Muscle of leg (tissue), 11 donors: ENCODE results near the gene CHKB. TPM values are rescaled to one million over a fixed set of nuclear protein-coding genes. Genes with fewer than 3 reads are reported as not detected.

Experiments used
- DNase-seq: peaks from one replicate; pipeline ENCODE4 v3.0.0; 2013
- H3K27ac ChIP-seq: one replicate; pipeline ENCODE4 v1.5.1; 2013; ENCODE audit warnings: mild to moderate bottlenecking, low read length, control low read depth
- H3K27me3 ChIP-seq: one replicate; pipeline ENCODE4 v1.6.1; 2013; ENCODE audit warnings: low read length; ENCODE audit not compliant: control insufficient read depth, insufficient read depth
- H3K36me3 ChIP-seq: one replicate; pipeline ENCODE4 v1.6.1; 2013; ENCODE audit warnings: low read length; ENCODE audit not compliant: control insufficient read depth, insufficient read depth
- H3K4me1 ChIP-seq: one replicate; pipeline ENCODE4 v1.6.1; 2013; ENCODE audit warnings: low read length; ENCODE audit not compliant: control insufficient read depth, insufficient read depth
- H3K4me3 ChIP-seq: one replicate; pipeline ENCODE4 v1.5.1; 2013; ENCODE audit warnings: low read length, control low read depth
- H3K9me3 ChIP-seq: replicated peaks from 2 replicates; pipeline ENCODE4 v1.6.1; 2013; ENCODE audit warnings: low read depth, low read length; ENCODE audit not compliant: control insufficient read depth
- WGBS: methylation state at CpG from one replicate; pipeline ENCODE4 v1.1.5; 2013; ENCODE audit warnings: missing lambda C conversion rate; ENCODE audit not compliant: insufficient coverage; 5-methylcytosine and 5-hydroxymethylcytosine counted together
- polyA plus RNA-seq, 8 donors: library from polyadenylated mRNA; unstranded; fragments of 120-200 nt; gene quantifications; one replicate each; pipeline versions ENCODE4 v1.2.1 to v1.2.3, GENCODE V29; 2013; ENCODE audit warnings: inconsistent platforms in 1 of 8, low replicate concordance in 1 of 8; ENCODE audit not compliant: insufficient read length in 8 of 8, insufficient read depth in 1 of 8
- total RNA-seq: library from RNA; stranded (reverse); fragments of 120-200 nt; gene quantifications from one replicate; pipeline ENCODE4 v1.2.4, GENCODE V29; 2013

CHKB gene
- total and polyA plus RNA-seq, 9 donors: 38.6 to 61.7 (median 47.5) TPM

GRCh38 chr22:50563413-50564160 is 19.1 kb downstream of the CHKB start:
- no peaks in the 10 kb centered on the region for H3K9me3 ChIP-seq
- no peak for DNase-seq
- peaks cover 2% of the 10 kb centered on the region for H3K36me3 ChIP-seq
- no peak overlapping the region for H3K27ac ChIP-seq
- peaks cover 10% of the 10 kb centered on the region for H3K4me1 ChIP-seq
- H3K4me3 ChIP-seq: peak overlapping the region; percentile 58
- WGBS: 18% methylated on average over 11 of the region's 17 CpGs
- peaks cover 14% of the 10 kb centered on the region for H3K27me3 ChIP-seq

- WGBS: under 1% methylated on average over 46 of the region's 61 CpGs
- no peaks in the 10 kb centered on the region for H3K36me3 ChIP-seq
- H3K4me3 ChIP-seq: peak within 1 kb of the TSS; percentile 58
- H3K4me1 ChIP-seq: peaks cover 10% of the 10 kb centered on the region
- H3K27me3 ChIP-seq: peaks cover 14% of the 10 kb centered on the region
- no peaks in the 10 kb centered on the region for H3K9me3 ChIP-seq
- DNase-seq: peak; percentile 96
- no peak within 1 kb of the TSS for H3K27ac ChIP-seq
These were observed 19.9 kb downstream of the CHKB start, which contains the start of gene SYCE3 for GRCh38 chr22:50562523-50563412. TSS of gene SYCE3 (minus strand) at chr22:50562919. CDS start at chr22:50556405, 6,514 bp downstream.

GRCh38 chr22:50561401-50562358 is 21.0 kb downstream of the CHKB start:
- Histone ChIP-seq H3K9me3 (no peaks in the 10 kb centered on the region), H3K4me3 (no peak overlapping the region), H3K36me3 (no peaks in the 10 kb centered on the region), H3K4me1 (peaks cover 10% of the 10 kb centered on the region), H3K27ac (no peak overlapping the region), H3K27me3 (peaks cover 14% of the 10 kb centered on the region)
- 57% methylated on average over 14 of the region's 34 CpGs for WGBS
- no peak for DNase-seq

- H3K36me3 ChIP-seq: no peaks in the 10 kb centered on the region
- 81% methylated on average over 3 of the region's 3 CpGs for WGBS
- no peak overlapping the region for H3K4me3 ChIP-seq
- peaks cover 10% of the 10 kb centered on the region for H3K4me1 ChIP-seq
- H3K9me3 ChIP-seq: no peaks in the 10 kb centered on the region
- DNase-seq: no peak
- no peak overlapping the region for H3K27ac ChIP-seq
- H3K27me3 ChIP-seq: peaks cover 11% of the 10 kb centered on the region
These were observed 22.6 kb downstream of the CHKB start for GRCh38 chr22:50560034-50560433.

- Histone ChIP-seq H3K36me3 (no peaks in the 10 kb centered on the region), H3K27ac (no peak overlapping the region), H3K4me3 (no peak overlapping the region), H3K9me3 (no peaks in the 10 kb centered on the region), H3K4me1 (no peaks in the 10 kb centered on the region), H3K27me3 (peaks cover 8% of the 10 kb centered on the region)
- WGBS: no CpG with 5 or more reads among the region's 5 CpGs
- no peak for DNase-seq
These were observed 25.9 kb downstream of the CHKB start for GRCh38 chr22:50556703-50557102.

GRCh38 chr22:50553310-50553709 is 29.3 kb downstream of the CHKB start:
- Histone ChIP-seq H3K36me3 (no peaks in the 10 kb centered on the region), H3K9me3 (no peaks in the 10 kb centered on the region), H3K27ac (no peak overlapping the region), H3K4me1 (peaks cover under 1% of the 10 kb centered on the region), H3K27me3 (peaks cover 22% of the 10 kb centered on the region), H3K4me3 (no peak overlapping the region)
- DNase-seq: no peak
- 95% methylated on average over 6 of the region's 8 CpGs for WGBS

- H3K36me3 ChIP-seq: no peaks in the 10 kb centered on the region
- no peaks in the 10 kb centered on the region for H3K9me3 ChIP-seq
- no peak overlapping the region for H3K27ac ChIP-seq
- 89% methylated on average over 8 of the region's 11 CpGs for WGBS
- no peak overlapping the region for H3K4me3 ChIP-seq
- H3K4me1 ChIP-seq: peaks cover 4% of the 10 kb centered on the region
- no peak for DNase-seq
- H3K27me3 ChIP-seq: peaks cover 40% of the 10 kb centered on the region
These were observed 31.4 kb downstream of the CHKB start for GRCh38 chr22:50551160-50551752.

GRCh38 chr22:50550395-50550794 is 32.3 kb downstream of the CHKB start:
- Histone ChIP-seq H3K27me3 (peaks cover 49% of the 10 kb centered on the region), H3K4me1 (peaks cover 4% of the 10 kb centered on the region), H3K36me3 (no peaks in the 10 kb centered on the region), H3K9me3 (no peaks in the 10 kb centered on the region), H3K4me3 (no peak overlapping the region), H3K27ac (no peak overlapping the region)
- no peak for DNase-seq
- 83% methylated on average over 7 of the region's 8 CpGs for WGBS

- H3K4me1 ChIP-seq: peaks cover 10% of the 10 kb centered on the region
- 64% methylated on average over 61 of the region's 68 CpGs for WGBS
- H3K9me3 ChIP-seq: no peaks in the 10 kb centered on the region
- no peak for DNase-seq
- H3K27ac ChIP-seq: no peak overlapping the region
- peaks cover 61% of the 10 kb centered on the region for H3K27me3 ChIP-seq
- H3K4me3 ChIP-seq: no peak overlapping the region
- no peaks in the 10 kb centered on the region for H3K36me3 ChIP-seq
These were observed 33.5 kb downstream of the CHKB start for GRCh38 chr22:50548921-50549790.
